ENCODE measurements around the gene PIGT.

PIGT gene

DNA sequence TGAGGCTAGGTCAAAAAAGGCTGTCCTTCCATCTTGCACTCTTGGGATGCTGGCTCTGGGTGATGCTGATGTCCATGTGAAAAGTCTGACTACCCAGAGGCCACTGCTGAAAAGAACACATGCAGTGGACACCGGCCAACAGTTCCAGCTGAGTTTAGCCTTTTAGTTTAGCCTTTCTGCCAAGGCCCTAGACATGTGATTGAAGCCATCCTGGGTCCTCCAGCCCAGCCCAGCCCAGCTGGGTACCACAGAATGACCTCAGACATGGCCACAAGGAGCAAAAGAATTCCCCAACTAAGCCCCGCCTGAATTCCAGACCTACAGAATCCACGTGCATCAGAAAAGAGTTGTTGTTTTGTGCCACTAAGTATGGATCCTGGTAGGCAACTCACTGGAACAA is 17.4 kb downstream of the PIGT start:
- Mint-ChIP-seq H3K9me3 (peaks cover 3% of the 10 kb centered on the region), H3K36me3 (peaks cover 32% of the 10 kb centered on the region), H3K27ac (no peak overlapping the region), H3K4me1 (peaks cover 40% of the 10 kb centered on the region), H3K27me3 (no peaks in the 10 kb centered on the region), H3K4me3 (no peak overlapping the region)
- no peak for ATAC-seq

DNA sequence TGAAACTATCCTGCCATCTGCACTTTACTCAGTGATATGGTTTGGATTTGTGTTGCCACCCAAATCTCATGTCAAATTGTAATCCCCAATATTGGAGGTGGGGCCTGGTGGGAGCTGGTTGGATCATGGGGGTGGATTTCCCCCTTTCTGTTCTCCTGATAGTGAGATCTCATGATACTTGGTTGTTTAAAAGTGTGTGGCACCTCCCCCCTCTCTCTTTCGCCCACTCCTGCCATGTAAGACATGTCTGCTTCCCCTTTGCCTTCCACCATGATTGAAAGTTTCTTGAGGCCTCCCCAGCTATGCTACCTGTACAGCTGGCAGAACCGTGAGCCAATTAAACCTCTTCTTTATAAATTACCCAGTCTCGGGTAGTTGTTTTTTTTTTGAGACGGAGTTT is 18.0 kb downstream of the PIGT start:
- no peak overlapping the region for H3K4me3 Mint-ChIP-seq
- H3K27ac Mint-ChIP-seq: no peak overlapping the region
- peaks cover 3% of the 10 kb centered on the region for H3K9me3 Mint-ChIP-seq
- peaks cover 40% of the 10 kb centered on the region for H3K4me1 Mint-ChIP-seq
- H3K27me3 Mint-ChIP-seq: no peaks in the 10 kb centered on the region
- H3K36me3 Mint-ChIP-seq: peaks cover 31% of the 10 kb centered on the region
- ATAC-seq: no peak

DNA sequence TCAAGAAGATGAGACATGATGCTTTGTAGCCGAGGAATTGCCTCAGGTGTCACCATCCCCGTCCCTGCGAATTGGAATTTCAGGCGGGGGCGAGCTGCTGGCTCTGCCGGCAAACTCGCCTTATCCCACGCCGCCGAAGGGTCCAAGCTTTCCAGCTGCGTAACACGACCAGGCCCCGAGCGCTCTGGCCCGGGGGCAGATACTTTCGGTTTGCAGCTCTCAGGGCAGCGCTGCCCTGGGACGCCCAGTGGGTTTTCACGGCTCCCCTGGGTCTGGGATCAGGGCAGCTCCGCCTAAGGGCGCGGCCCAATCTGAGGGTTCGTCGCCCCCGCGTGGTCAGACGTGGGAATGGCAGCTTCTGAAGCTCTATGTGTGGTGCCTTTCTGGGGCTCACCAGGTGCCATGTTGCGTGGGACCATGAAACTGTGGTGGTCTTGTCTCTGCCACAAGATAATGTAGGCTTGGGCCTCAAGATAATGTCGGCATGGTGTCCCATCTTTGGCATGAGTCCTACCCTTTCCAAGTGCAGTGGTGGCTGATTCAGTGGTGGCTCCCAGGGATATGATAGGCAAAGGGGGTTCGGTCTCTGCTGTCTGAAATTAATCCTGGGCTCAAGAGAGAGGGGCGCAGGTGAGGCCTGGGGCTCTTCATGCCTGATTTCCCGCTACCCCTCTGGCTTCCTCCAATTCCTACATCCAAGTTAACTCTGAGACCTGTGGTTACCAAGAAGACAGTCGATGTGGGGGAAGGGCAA is 21.0 kb downstream of the PIGT start:
- Mint-ChIP-seq H3K27ac (peak overlapping the region; percentile 82), H3K4me1 (peaks cover 33% of the 10 kb centered on the region), H3K9me3 (no peaks in the 10 kb centered on the region), H3K4me3 (peak overlapping the region; percentile 84), H3K27me3 (no peaks in the 10 kb centered on the region), H3K36me3 (peaks cover 20% of the 10 kb centered on the region)
- peak; percentile 94 for ATAC-seq

DNA sequence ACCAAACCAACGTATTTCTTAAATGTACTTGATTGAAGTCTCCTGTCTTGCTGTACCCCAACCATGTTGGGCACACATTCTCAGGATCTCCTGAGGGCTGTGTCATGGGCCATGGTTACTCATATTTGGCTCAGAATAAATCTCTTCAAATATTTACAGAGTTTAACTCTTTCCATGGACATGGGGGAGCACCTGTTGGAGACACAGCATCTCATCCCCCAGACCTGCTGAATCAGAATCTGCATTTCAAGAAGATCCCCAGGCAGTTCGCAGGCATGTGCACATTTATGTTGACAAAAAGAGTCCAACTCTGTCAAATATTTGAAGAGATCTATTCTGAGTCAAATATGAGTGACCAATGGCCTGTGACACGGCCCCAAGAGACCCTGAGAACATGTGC is 24.5 kb downstream of the PIGT start:
- Mint-ChIP-seq H3K4me1 (peaks cover 13% of the 10 kb centered on the region), H3K27me3 (peaks cover 3% of the 10 kb centered on the region), H3K36me3 (no peaks in the 10 kb centered on the region), H3K4me3 (no peak overlapping the region), H3K9me3 (no peaks in the 10 kb centered on the region), H3K27ac (no peak overlapping the region)
- no peak for ATAC-seq

DNA sequence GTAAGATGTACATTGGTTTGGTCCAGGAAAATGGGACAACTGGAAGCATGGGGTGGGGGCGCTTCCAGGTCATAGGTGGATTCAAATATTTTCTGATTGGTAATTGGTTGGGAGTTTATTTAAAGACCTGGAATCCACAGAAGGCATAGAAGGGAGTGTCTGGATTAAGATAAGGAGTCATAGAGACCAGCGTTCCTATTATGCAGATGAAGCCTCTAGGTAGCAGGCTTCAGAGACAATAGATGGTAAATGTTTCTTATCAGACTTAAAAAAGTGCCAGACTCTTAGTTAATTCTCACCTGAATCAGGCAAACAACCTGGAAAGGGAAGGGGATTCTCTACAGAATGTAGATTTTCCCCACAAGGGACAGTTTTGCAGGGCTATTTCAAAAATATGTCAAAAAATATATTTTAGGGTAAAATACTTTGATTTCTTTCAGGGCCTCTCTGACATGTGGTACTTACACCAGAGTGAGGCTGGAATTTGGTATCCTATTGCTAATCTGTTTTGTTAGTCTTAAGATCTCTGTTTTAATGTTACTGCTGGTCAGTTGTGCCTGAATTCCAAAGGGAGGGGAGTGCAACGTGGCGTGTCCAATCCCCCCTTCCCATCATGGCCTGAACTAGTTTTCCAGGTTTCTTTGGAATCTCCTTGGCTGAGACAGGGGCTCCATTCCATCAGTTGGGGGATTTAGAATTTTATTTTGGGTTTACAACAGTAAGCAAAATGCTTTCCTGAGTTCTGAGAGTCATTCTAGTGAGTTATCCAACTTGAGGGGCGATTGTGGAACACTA is 25.1 kb downstream of the PIGT start:
- Mint-ChIP-seq H3K9me3 (no peaks in the 10 kb centered on the region), H3K4me1 (peaks cover 11% of the 10 kb centered on the region), H3K36me3 (no peaks in the 10 kb centered on the region), H3K27me3 (peaks cover 9% of the 10 kb centered on the region), H3K4me3 (no peak overlapping the region), H3K27ac (no peak overlapping the region)
- no peak for ATAC-seq

DNA sequence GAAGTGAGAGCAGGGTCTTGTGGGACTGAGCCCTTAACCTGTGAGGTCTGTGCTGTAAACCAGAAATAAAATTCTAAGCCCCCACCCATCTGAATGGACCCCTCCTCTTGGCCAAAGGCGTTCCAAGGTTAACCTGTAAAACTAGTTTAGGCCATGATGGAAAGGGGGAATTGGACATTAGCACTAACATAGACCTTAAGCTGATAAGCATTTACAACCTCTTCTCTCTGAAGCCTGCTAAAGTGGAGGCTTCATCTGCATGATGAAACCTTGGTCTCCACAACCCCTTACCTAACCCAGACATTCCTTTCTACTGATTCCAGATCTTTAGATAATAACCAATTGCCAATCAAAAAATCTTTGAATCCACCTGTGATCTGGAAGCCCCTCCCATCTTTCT is 25.8 kb downstream of the PIGT start:
- no peaks in the 10 kb centered on the region for H3K36me3 Mint-ChIP-seq
- peaks cover 9% of the 10 kb centered on the region for H3K27me3 Mint-ChIP-seq
- H3K4me3 Mint-ChIP-seq: no peak overlapping the region
- no peak overlapping the region for H3K27ac Mint-ChIP-seq
- peaks cover 5% of the 10 kb centered on the region for H3K4me1 Mint-ChIP-seq
- H3K9me3 Mint-ChIP-seq: no peaks in the 10 kb centered on the region
- no peak for ATAC-seq

DNA sequence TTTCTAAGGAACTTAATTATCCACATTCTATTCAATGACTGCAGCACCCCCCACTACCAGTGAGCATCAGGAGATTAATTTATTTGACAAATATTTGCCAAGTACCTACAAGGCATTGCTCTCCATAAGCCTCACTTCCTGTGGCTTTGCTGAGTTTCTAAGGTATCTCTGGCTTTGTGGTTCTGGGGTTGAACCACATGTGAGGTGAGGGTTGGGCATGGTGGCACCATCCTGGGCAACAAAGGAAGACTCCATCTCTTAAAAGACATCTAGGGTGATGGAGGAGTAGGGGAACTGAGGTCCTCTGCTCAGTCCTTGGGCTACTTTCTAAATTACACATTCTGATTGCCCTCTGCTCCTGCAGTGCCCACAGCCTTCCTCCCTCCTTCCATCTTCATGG is 28.1 kb downstream of the PIGT start:
- no peak for ATAC-seq
- H3K36me3 Mint-ChIP-seq: no peaks in the 10 kb centered on the region

DNA sequence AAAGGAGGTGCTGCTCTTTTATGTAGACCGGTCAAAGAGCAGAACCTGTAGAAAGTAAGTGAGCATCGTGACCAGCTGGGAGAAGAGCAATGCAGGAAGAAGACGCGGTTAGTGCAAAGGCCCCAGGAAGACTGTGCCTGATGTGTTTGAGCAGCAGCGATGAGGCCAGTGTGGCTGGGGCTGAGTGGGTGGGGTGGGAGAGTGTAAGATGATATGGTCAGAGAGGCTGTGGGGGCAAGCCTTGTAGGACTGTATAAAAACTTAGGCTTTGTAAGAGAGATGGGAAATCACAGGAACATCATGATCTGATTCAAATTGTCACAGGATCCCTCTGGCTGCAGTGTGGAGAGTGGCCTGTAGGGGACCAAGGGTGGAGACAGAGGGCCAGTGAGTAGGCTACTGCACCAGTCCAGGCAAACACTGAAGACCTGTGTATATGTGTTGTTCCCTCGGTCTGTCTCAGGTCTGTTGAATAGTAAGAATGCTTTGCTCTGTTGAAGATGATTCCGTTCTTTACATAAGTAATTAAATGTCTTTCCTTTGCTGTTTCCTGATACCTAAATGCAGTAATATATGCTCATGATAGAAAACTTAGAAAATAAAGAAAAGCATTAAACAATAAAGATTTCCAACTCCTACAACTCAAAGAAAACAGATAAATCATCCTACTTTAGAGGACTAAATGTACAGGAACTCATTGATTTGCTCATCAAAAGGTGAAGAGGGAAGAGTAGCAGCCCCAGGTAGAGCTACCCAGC is 30.0 kb downstream of the PIGT start:
- Mint-ChIP-seq H3K4me3 (no peak overlapping the region), H3K36me3 (no peaks in the 10 kb centered on the region), H3K27me3 (peaks cover 9% of the 10 kb centered on the region), H3K4me1 (peaks cover 5% of the 10 kb centered on the region), H3K9me3 (no peaks in the 10 kb centered on the region), H3K27ac (no peak overlapping the region)
- no peak for ATAC-seq

More for the DNA sequence above, 28.1 kb downstream of the PIGT start:
- H3K9me3 Mint-ChIP-seq: no peaks in the 10 kb centered on the region
- H3K4me1 Mint-ChIP-seq: no peaks in the 10 kb centered on the region
- H3K27me3 Mint-ChIP-seq: peaks cover 9% of the 10 kb centered on the region
- H3K4me3 Mint-ChIP-seq: no peak overlapping the region
- H3K27ac Mint-ChIP-seq: no peak overlapping the region

DNA sequence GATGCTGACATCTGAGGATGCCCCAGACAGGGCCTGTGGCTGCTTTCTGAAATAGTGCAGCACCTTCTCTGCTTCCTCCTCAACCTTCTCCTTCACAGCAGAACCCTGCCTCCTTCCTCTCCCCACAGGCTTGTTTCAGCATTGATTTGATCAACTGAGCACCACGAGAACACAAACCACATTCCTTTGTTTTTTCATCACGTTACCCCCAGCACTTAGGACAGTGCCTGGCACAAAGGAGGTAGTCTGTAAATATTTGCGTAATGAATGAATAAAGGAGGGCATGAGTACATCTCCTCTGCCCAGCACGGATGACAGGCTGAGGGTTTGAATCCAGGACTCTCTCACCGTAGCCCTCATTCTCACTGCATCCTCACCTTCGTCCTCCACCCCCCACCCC is 32.3 kb downstream of the PIGT start:
- peaks cover 20% of the 10 kb centered on the region for H3K4me1 Mint-ChIP-seq
- no peak overlapping the region for H3K27ac Mint-ChIP-seq
- H3K27me3 Mint-ChIP-seq: peaks cover 9% of the 10 kb centered on the region
- no peaks in the 10 kb centered on the region for H3K9me3 Mint-ChIP-seq
- H3K36me3 Mint-ChIP-seq: no peaks in the 10 kb centered on the region
- H3K4me3 Mint-ChIP-seq: no peak overlapping the region
- no peak for ATAC-seq

DNA sequence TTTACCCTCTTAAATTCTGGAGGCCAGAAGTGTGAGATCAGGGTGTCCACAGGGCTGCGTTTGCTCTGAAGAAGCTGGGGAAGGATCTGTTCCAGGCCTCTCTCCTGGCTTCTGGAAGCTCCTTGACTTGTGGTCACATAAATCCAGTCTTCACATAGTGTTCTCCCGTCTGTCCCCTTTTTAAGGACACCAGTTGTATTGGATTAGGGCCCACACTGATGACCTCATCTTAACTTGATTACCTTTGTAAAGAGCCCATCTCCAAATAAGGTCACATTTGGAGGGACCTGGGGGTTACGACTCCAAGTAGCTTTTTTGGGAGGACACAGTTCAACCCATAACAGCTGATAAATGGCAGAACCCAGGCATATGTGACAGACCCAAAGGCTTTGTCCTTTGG is 33.6 kb downstream of the PIGT start:
- peaks cover 20% of the 10 kb centered on the region for H3K4me1 Mint-ChIP-seq
- no peak overlapping the region for H3K4me3 Mint-ChIP-seq
- H3K36me3 Mint-ChIP-seq: no peaks in the 10 kb centered on the region
- no peak for ATAC-seq
- H3K9me3 Mint-ChIP-seq: no peaks in the 10 kb centered on the region
- peaks cover 9% of the 10 kb centered on the region for H3K27me3 Mint-ChIP-seq
- no peak overlapping the region for H3K27ac Mint-ChIP-seq

DNA sequence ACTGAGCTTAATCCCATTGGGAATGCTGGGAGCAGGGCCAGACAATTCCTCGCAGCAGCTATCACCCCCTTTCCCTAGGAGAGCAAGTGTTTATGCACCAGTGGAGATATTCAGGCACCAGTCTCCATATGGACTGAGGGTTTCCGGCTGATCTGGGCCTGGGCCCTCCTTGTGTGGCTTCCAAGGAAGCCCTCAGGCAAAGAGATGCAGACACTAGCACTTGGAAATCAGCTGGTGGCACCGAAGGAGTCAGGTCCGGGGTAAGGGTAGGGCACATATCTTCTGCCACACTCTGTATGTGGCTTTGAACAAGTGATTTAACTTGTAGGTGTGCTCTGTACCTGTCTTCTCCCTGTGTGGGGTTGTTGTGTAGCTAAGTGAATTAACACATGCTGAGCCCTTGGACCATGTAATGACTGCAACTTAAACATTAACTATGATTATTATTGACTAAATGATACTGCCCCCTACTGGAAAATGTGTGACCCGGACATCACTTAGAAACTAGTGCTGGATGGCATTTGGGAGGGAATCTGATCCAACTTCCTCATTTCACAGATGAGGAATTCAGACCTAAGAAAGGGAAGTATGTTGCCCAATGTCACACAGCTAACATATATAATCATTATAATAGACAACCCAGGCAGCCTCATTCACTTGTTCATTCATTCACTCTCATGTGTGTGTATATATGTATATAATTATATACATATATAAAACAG is 34.3 kb downstream of the PIGT start:
- Mint-ChIP-seq H3K27me3 (peaks cover 7% of the 10 kb centered on the region), H3K4me1 (peaks cover 20% of the 10 kb centered on the region), H3K27ac (no peak overlapping the region), H3K36me3 (no peaks in the 10 kb centered on the region), H3K9me3 (no peaks in the 10 kb centered on the region), H3K4me3 (no peak overlapping the region)
- peak; percentile 63 for ATAC-seq

DNA sequence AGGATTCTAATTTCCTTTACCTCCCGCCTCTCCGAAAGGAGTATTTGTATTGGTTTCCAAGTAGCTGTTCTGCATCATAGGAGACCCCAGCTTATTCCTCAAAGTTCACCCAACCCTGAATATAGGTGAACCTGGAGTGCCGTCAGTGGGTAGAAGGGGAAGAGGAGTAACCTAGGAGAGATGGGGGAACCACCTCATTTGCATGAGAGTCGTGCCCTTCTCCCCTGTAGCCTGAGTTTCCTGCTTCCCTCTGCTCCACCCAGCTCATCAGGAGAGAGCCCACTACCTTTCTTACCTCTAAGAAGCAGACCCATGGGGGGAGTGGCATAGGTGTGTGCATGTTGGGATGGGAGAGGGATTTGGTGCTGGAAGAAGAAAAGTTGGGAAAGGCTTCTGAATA is 36.3 kb downstream of the PIGT start:
- H3K9me3 Mint-ChIP-seq: no peaks in the 10 kb centered on the region
- H3K27me3 Mint-ChIP-seq: no peaks in the 10 kb centered on the region
- ATAC-seq: no peak
- no peak overlapping the region for H3K4me3 Mint-ChIP-seq
- H3K36me3 Mint-ChIP-seq: no peaks in the 10 kb centered on the region
- peaks cover 20% of the 10 kb centered on the region for H3K4me1 Mint-ChIP-seq
- H3K27ac Mint-ChIP-seq: no peak overlapping the region

DNA sequence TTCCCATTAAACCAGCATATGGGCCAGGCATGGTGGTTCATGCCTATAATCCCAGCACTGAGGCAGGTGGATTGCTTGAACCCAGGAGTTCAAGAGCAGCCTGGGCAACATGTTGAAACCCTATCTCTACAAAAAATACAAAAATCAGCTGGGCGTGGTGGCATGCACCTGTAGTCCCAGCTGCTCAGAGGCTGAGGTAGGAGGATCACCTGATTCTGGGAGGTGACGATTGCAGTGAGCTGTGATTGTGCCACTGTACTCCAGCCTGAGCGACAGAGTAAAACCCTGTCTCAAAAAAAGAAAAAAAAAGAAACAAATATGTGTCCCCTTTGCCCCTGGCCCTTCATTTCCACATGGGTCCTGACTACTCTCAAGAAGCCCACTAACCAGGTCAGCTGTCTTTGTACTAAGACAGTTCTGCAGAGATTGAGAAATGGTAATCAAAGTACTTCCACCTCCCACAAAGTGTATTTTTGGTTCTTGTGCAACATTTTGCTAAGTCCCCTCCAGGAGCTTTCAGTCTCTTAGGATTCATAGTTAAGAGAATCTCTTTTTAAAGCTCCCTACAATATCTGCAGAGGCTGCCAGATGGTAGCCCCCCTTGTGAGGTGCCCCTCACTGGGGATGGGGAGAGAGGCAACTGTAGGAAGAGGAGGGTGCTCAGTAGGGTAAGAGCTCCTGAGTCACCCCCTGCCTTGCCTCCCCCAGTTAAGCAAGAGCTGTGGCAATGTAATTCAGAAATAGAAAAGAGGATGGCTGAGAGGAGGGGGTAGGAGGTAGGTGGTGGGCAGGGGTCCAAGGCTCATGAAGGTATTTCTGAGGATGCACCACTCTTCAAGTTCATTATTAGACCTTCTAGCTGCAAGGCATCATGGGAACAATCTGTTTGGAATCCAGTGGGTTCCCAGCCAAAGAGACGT is 37.1 kb downstream of the PIGT start:
- H3K27ac Mint-ChIP-seq: no peak overlapping the region
- no peaks in the 10 kb centered on the region for H3K36me3 Mint-ChIP-seq
- peaks cover 20% of the 10 kb centered on the region for H3K4me1 Mint-ChIP-seq
- H3K9me3 Mint-ChIP-seq: no peaks in the 10 kb centered on the region
- no peaks in the 10 kb centered on the region for H3K27me3 Mint-ChIP-seq
- ATAC-seq: no peak
- H3K4me3 Mint-ChIP-seq: no peak overlapping the region

DNA sequence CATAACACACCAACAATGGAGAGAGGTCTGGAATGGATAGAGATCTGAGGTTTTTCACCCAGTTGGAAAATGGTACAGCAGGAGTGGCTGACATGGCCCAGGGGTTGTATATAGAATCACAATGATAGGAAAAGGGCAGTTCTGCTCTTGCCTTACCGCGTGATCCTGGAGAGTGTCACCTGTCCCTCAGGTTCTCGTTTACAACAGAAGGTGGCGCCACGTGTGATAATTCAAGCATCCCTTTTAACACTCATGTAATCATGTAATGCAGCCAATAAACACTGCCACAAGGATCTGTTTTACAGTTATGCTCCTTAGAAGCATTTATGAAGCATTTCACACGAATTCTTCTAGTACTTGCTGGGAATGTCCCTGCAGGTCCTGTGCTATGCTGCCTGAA is 40.7 kb downstream of the PIGT start:
- Mint-ChIP-seq H3K36me3 (no peaks in the 10 kb centered on the region), H3K9me3 (no peaks in the 10 kb centered on the region), H3K4me1 (peaks cover 14% of the 10 kb centered on the region), H3K27me3 (no peaks in the 10 kb centered on the region), H3K4me3 (no peak overlapping the region), H3K27ac (no peak overlapping the region)
- no peak for ATAC-seq

Data from stimulated activated memory B cell treated with anti-CD40 and anti-IgM and Interleukin-4, amounts not matched to agents 10 μg/mL and 1 μg/mL and 100 μg/mL, for 72 hours (primary cell).